Measurements from ENCODE around the gene MICAL3.

DNA sequence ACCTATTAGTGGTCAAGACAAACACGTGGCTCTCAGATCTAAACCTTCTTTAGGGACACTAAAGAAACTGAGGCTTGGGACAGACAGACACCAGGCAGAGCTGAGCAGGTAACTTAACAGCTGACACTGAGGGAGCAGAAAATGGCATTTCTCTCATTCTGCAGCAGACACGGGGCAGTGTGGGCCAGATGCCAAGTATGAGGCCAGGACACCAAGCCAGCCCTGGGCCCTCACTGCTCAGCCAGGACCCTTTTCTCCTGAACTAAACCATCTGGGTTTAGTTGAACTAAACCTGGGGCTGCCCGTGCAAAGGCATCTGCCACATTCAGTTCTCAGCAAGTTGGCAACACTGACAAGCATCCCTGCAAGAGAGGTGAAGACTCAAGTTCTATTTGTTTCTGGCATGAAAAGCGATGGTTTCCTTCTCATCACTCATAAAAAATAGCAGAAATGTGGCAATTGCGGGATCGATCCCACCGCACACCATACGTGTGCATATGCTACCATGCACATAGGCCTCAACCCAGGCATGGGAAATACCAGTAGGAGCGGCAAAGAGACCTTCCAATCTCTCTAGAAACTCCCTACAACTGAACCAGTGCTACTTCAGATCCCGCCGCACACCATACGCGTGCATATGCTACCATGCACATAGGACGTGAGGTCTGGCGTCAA is 150.0 kb downstream of the MICAL3 start:
- TF ChIP-seq EZH2phosphoT487 (IDR thresholded peaks at IDR 0.05) (no peak), EZH2 (IDR thresholded peaks at IDR 0.05) (no peak)
- TF ChIP-seq, protein P1, sequence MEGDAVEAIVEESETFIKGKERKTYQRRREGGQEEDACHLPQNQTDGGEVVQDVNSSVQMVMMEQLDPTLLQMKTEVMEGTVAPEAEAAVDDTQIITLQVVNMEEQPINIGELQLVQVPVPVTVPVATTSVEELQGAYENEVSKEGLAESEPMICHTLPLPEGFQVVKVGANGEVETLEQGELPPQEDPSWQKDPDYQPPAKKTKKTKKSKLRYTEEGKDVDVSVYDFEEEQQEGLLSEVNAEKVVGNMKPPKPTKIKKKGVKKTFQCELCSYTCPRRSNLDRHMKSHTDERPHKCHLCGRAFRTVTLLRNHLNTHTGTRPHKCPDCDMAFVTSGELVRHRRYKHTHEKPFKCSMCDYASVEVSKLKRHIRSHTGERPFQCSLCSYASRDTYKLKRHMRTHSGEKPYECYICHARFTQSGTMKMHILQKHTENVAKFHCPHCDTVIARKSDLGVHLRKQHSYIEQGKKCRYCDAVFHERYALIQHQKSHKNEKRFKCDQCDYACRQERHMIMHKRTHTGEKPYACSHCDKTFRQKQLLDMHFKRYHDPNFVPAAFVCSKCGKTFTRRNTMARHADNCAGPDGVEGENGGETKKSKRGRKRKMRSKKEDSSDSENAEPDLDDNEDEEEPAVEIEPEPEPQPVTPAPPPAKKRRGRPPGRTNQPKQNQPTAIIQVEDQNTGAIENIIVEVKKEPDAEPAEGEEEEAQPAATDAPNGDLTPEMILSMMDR (IDR thresholded peaks at IDR 0.05), result no peak

All from neural progenitor cell (in vitro differentiated cells).